Muscle of leg (tissue), 11 donors: ENCODE results near the gene HIC1. TPM values are rescaled to one million over a fixed set of nuclear protein-coding genes. Genes with fewer than 3 reads are reported as not detected.

Source experiments
- DNase-seq: peaks from one replicate; pipeline ENCODE4 v3.0.0; 2013
- H3K27ac ChIP-seq: one replicate; pipeline ENCODE4 v1.5.1; 2013; ENCODE audit warnings: mild to moderate bottlenecking, low read length, control low read depth
- H3K27me3 ChIP-seq: one replicate; pipeline ENCODE4 v1.6.1; 2013; ENCODE audit warnings: low read length; ENCODE audit not compliant: control insufficient read depth, insufficient read depth
- H3K36me3 ChIP-seq: one replicate; pipeline ENCODE4 v1.6.1; 2013; ENCODE audit warnings: low read length; ENCODE audit not compliant: control insufficient read depth, insufficient read depth
- H3K4me1 ChIP-seq: one replicate; pipeline ENCODE4 v1.6.1; 2013; ENCODE audit warnings: low read length; ENCODE audit not compliant: control insufficient read depth, insufficient read depth
- H3K4me3 ChIP-seq: one replicate; pipeline ENCODE4 v1.5.1; 2013; ENCODE audit warnings: low read length, control low read depth
- H3K9me3 ChIP-seq: replicated peaks from 2 replicates; pipeline ENCODE4 v1.6.1; 2013; ENCODE audit warnings: low read depth, low read length; ENCODE audit not compliant: control insufficient read depth
- WGBS: methylation state at CpG from one replicate; pipeline ENCODE4 v1.1.5; 2013; ENCODE audit warnings: missing lambda C conversion rate; ENCODE audit not compliant: insufficient coverage; 5-methylcytosine and 5-hydroxymethylcytosine counted together
- polyA plus RNA-seq, 8 donors: library from polyadenylated mRNA; unstranded; fragments of 120-200 nt; gene quantifications; one replicate each; pipeline versions ENCODE4 v1.2.1 to v1.2.3, GENCODE V29; 2013; ENCODE audit warnings: inconsistent platforms in 1 of 8, low replicate concordance in 1 of 8; ENCODE audit not compliant: insufficient read length in 8 of 8, insufficient read depth in 1 of 8
- total RNA-seq: library from RNA; stranded (reverse); fragments of 120-200 nt; gene quantifications from one replicate; pipeline ENCODE4 v1.2.4, GENCODE V29; 2013

HIC1 gene
- total and polyA plus RNA-seq, 9 donors = 28.1 to 60.4 (median 43.3) TPM

DNA sequence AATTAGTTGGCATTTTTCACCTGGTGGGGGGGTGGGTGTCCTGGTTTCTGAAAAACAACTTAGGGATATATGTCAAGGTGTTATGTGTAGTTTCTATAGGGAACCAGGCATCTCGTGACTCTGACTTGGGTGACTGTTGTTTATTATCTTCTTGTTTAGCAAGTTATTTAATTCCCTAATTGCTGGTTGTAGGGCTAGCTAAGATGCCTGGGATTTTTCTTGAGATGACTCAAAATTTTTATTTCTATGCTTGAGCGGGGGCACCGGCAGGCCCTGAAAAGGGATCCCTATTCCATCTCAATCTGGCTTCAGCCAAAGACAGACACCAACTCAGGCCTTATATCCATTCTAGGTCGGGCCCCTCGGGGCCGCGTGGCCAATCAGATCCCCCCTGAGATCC is 21.8 kb upstream of the HIC1 start:
- no peak for DNase-seq
- Histone ChIP-seq H3K4me1 (peaks cover 17% of the 10 kb centered on the region), H3K9me3 (no peaks in the 10 kb centered on the region), H3K4me3 (no peak overlapping the region), H3K27ac (no peak overlapping the region), H3K36me3 (peaks cover 37% of the 10 kb centered on the region), H3K27me3 (peaks cover 17% of the 10 kb centered on the region)
- 86% methylated on average over 1 of the region's 7 CpGs for WGBS

GRCh38 chr17:2034157-2034556 is 20.7 kb upstream of the HIC1 start:
- no peak overlapping the region for H3K4me3 ChIP-seq
- H3K27me3 ChIP-seq = peaks cover 7% of the 10 kb centered on the region
- DNase-seq = no peak
- H3K36me3 ChIP-seq = peaks cover 44% of the 10 kb centered on the region
- no CpG with 5 or more reads among the region's 7 CpGs for WGBS
- H3K9me3 ChIP-seq = no peaks in the 10 kb centered on the region
- H3K4me1 ChIP-seq = peaks cover 14% of the 10 kb centered on the region
- no peak overlapping the region for H3K27ac ChIP-seq

- no peak for DNase-seq
- Histone ChIP-seq H3K4me3 (no peak overlapping the region), H3K27me3 (peaks cover 2% of the 10 kb centered on the region), H3K9me3 (no peaks in the 10 kb centered on the region), H3K36me3 (peaks cover 46% of the 10 kb centered on the region), H3K4me1 (peaks cover 9% of the 10 kb centered on the region), H3K27ac (no peak overlapping the region)
- no CpG with 5 or more reads among the region's 9 CpGs for WGBS
Measured at GRCh38 chr17:2034806-2035540, 19.9 kb upstream of the HIC1 start.

DNA sequence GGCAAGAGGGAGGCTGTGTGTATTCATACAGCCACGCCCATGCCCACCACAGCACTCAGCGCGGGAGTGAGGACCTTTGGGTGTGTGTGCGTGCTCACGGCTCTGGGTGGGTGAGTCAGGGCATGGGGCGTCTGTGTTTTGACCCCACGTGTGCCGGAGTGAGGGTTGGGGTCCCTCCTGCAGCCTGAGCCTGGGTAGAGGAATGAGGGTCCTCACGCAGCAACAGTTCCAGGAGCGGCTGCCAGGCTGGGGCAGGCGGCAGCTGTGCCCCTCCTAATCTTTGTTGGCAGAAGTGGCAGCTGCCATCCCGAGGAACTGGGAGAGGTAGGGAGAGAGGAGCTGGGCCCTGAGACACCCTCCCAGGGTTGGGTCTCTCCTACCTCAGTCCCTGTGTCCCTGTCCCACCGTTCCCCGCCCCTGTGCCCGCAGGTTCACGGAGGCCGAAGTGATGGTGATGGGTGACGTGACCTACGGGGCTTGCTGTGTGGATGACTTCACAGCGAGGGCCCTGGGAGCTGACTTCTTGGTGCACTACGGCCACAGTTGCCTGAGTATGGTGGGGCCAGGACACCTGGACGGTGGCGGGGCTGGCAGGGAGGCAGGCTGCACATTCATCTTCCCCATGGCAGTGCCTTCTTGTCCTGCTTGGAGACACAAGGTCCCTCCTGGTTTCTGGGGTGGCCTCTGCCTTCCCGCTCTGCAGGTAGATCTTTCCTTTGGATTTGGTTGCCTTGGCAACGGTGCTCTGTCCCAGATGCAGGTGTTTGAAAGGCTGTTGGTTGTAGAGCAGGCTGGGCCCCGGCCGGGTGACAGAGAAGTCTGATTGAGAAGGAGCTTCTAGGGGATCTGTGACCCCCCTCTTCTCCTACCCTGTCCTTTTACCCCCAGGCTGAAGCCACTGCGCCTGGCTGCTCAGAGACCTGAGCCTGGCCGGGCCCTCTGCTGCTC is 19.1 kb upstream of the HIC1 start:
- peaks cover 8% of the 10 kb centered on the region for H3K4me1 ChIP-seq
- H3K36me3 ChIP-seq = peaks cover 54% of the 10 kb centered on the region
- H3K27ac ChIP-seq = no peak overlapping the region
- no peak overlapping the region for H3K4me3 ChIP-seq
- no peaks in the 10 kb centered on the region for H3K9me3 ChIP-seq
- no peaks in the 10 kb centered on the region for H3K27me3 ChIP-seq
- no peak for DNase-seq
- 85% methylated on average over 21 of the region's 29 CpGs for WGBS

DNA sequence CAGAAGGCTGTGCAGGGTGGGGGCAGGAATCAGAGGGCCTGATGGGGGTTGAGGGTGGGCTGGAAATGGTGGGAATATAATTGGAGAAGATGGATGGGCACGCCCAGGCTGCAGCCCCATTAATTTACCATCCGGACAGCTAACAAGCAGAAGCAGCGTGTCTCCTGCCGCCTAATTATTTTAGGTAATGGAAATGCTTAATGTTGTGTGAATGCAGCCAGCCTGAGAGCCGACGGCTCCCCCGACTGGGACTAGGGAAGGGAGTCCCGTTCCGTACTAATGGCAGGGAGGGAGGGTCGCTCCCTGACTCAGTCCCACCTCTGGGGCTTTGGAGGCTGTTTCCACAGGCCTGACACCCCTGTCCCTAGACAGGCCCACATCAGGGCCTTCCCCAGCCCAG is 17.7 kb upstream of the HIC1 start:
- Histone ChIP-seq H3K27me3 (no peaks in the 10 kb centered on the region), H3K36me3 (peaks cover 56% of the 10 kb centered on the region), H3K4me1 (peaks cover 10% of the 10 kb centered on the region), H3K9me3 (no peaks in the 10 kb centered on the region), H3K27ac (no peak overlapping the region), H3K4me3 (no peak overlapping the region)
- 85% methylated on average over 5 of the region's 10 CpGs for WGBS
- no peak for DNase-seq

DNA sequence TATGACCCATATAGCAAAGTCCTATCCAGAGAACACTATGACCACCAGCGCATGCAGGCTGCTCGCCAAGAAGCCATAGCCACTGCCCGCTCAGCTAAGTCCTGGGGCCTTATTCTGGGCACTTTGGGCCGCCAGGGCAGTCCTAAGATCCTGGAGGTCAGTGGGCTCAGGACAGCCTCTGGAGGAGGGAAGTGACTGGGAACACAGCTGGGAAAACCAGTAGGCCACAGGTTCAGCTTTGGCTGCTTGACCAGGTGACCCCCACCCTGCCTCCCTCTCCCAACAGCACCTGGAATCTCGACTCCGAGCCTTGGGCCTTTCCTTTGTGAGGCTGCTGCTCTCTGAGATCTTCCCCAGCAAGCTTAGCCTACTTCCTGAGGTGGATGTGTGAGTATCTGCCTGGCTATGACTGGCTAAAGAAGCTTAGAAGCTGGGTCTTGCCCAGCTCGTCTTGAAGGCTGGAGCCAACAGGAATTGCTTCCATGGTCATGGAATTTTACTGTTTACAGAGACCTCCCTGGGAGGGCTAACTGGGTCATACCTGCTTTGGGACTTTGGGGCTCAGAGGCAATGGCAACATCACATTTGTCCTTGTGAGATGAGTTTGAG is 14.6 kb upstream of the HIC1 start:
- Histone ChIP-seq H3K4me3 (no peak overlapping the region), H3K9me3 (no peaks in the 10 kb centered on the region), H3K36me3 (peaks cover 69% of the 10 kb centered on the region), H3K27ac (no peak overlapping the region), H3K4me1 (peaks cover 19% of the 10 kb centered on the region), H3K27me3 (no peaks in the 10 kb centered on the region)
- WGBS = 64% methylated on average over 3 of the region's 7 CpGs
- no peak for DNase-seq

DNA sequence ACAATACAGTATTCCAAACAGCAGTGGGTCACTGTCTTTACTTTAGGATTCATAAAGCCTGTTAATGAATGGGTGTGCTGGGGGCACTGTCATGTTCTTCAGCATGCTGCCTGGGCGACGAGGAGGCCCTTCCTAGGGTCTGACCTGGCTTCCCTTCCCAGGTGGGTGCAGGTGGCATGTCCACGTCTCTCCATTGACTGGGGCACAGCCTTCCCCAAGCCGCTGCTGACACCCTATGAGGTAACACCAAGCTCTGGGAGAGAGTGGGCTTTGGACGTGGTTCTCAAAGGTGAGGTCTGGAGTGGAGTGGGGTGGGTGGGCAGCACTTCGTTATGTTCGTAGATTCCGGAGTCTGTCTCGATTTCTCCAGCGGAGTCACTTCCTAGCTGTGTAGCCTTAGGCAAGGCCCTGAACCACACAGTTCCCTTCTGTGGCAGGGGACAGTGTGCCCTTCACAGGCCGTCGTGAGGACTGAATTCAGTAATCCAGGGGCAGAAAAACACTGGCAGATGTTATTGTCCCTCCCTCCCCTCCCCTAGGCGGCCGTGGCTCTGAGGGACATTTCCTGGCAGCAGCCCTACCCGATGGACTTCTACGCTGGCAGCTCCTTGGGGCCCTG is 13.9 kb upstream of the HIC1 start:
- Histone ChIP-seq H3K4me3 (peak overlapping the region; percentile 54), H3K27me3 (no peaks in the 10 kb centered on the region), H3K36me3 (peaks cover 64% of the 10 kb centered on the region), H3K27ac (peak overlapping the region; percentile 87), H3K4me1 (peaks cover 19% of the 10 kb centered on the region), H3K9me3 (no peaks in the 10 kb centered on the region)
- WGBS = 56% methylated on average over 14 of the region's 16 CpGs
- no peak for DNase-seq

- Histone ChIP-seq H3K4me3 (peak within 1 kb of the TSS; percentile 54), H3K9me3 (no peaks in the 10 kb centered on the region), H3K4me1 (peaks cover 19% of the 10 kb centered on the region), H3K27ac (peak within 1 kb of the TSS; percentile 87), H3K27me3 (no peaks in the 10 kb centered on the region), H3K36me3 (peaks cover 57% of the 10 kb centered on the region)
- peak; percentile 97 for DNase-seq
- WGBS = under 1% methylated on average over 91 of the region's 93 CpGs
Measured at GRCh38 chr17:2041561-2042389, 13.1 kb upstream of the HIC1 start, which contains the start of gene OVCA2. TSS of gene OVCA2 (plus strand) at chr17:2042022. CDS start at chr17:2042048, 26 bp downstream.

DNA sequence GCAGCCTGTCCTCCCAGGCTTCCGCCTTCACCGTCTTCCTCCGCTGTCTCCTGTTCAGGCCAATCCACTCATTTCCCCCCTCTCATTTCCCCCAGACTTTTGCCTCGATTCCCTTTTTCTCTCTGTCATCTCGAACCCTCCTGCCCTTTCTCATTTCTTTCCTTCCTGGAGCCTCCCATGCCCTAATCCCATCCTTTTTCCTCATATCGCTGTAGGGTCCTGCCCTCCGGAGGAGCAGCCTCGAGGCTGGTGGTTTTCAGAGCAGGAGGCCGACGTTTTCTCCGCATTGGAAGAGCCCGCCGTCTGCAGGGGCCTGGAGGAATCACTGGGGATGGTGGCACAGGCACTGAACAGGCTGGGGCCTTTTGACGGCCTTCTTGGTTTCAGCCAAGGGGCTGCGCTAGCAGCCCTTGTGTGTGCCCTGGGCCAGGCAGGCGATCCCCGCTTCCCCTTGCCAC is 12.5 kb upstream of the HIC1 start:
- Histone ChIP-seq H3K36me3 (peaks cover 51% of the 10 kb centered on the region), H3K27me3 (no peaks in the 10 kb centered on the region), H3K4me1 (peaks cover 19% of the 10 kb centered on the region), H3K9me3 (no peaks in the 10 kb centered on the region), H3K4me3 (peak overlapping the region; percentile 54), H3K27ac (peak overlapping the region; percentile 87)
- WGBS = 19% methylated on average over 16 of the region's 17 CpGs
- DNase-seq = peak; percentile 53
